ENCODE data around the gene TMEM144.
"Not testable (repeated sequence)": the region's sequence is repeated elsewhere in the genome, so short reads cannot be mapped to it uniquely, and the experiment has no call there.

TMEM144 gene

DNA sequence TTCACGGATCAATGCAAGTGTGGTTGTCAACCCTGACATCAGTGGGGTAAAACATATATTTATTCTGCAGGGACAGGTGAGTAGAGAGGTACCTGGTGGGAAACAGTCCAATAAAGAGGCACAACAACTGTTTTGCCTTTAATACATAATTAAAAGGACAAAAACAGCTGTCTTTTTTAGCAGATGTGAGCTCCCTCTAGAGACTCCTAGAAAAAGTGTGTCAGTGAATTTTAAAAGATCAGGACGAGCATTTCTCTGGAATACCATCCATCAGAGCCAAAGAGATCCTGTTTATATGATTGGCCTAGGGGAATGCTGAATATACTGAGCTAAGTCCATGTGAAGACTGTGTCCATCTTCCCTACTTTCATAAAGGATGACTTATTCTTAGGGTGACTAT lies 58.3 kb downstream of the TMEM144 start:
- no peak for TF ChIP-seq CTCF (IDR thresholded peaks at IDR 0.05; ENCODE audit: extremely low read depth, insufficient read depth, missing control alignments)
- in situ Hi-C loops (cut with MboI; ENCODE audit: low pct_unique_long_range_greater_than_20kb, low sequenced_read_pairs, unreplicated experiment), result loop anchor here (10.0 to 25.0 kb wide), 2 partner anchors 281 to 346 kb away; no protein-coding TSS in a partner anchor
- DNase-seq (ENCODE audit: low spot score), result no peak

GRCh38 chr4:158274636-158275035 lies 64.3 kb downstream of the TMEM144 start:
- in situ Hi-C loops (cut with MboI; ENCODE audit: low pct_unique_long_range_greater_than_20kb, low sequenced_read_pairs, unreplicated experiment), result loop anchor here (25.0 kb wide), 1 partner anchor 287 kb away; no protein-coding TSS in a partner anchor
- TF ChIP-seq CTCF (IDR thresholded peaks at IDR 0.05; ENCODE audit: extremely low read depth, insufficient read depth, missing control alignments), result no peak

DNA sequence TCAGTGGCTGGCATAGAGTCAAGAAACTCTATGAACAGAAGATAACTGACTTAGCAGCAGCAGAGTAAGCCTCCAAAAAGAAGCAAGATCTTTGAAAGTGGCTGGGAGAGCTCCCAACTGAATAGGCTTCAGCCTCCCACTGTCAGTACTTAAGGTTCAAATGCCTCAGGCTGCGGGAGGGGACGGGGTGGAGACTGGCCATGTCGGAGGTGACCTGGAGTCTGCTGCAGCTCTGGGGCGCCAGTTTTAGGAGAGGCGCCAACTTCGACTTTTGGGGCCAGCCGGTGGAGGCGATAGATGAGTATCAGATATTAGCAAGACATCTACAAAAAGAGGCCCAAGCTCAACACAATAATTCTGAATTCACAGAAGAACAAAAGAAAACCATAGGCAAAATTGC lies 67.3 kb downstream of the TMEM144 start:
- DNase-seq (ENCODE audit: low spot score), result no peak
- in situ Hi-C loops (cut with MboI; ENCODE audit: low pct_unique_long_range_greater_than_20kb, low sequenced_read_pairs, unreplicated experiment), result no loop called here
- no peak for TF ChIP-seq CTCF (IDR thresholded peaks at IDR 0.05; ENCODE audit: extremely low read depth, insufficient read depth, missing control alignments)

More at GRCh38 chr4:158274636-158275035, 64.3 kb downstream of the TMEM144 start:
- DNase-seq (ENCODE audit: low spot score), result no peak

DNA sequence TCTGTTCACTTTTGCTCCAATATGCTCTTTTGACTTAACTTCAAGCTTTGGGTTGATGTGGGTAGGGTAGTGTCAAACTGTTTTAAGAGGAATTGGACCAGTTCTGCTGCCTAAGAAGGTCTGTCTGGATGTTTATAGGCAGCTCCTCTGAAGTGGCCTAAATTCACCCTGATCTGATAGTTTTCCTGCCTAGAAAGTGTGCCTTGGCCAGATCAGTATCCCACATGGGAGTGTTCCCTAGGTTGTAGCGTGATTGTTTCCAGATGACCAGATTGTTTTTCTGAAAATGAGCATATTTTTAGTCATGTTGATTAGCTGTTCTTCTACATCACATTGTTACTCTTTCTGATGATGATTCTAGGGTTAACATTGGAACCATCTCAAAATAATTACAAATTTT lies 68.8 kb downstream of the TMEM144 start:
- in situ Hi-C loops (cut with MboI; ENCODE audit: low pct_unique_long_range_greater_than_20kb, low sequenced_read_pairs, unreplicated experiment); DNase-seq (ENCODE audit: low spot score): not testable (repeated sequence)

DNA sequence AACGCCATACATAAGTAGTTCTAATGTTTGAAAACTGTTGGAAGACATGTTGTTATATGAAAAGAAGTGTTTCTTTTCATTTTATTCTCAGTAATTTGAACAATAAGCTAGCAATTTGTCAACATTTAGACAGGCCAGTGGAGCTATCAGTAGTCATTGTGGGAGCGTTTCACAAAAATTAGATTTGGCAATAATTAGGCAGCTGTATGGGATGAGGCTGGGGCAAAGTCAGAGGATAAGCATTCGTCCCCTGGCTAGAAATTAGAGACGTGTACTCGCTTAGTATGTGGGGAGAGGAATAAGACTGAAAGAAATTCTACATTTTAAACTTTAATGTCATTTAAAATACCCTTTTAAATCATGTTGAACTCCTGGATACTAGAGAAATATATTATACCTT lies 70.6 kb downstream of the TMEM144 start:
- TF ChIP-seq CTCF (IDR thresholded peaks at IDR 0.05; ENCODE audit: extremely low read depth, insufficient read depth, missing control alignments), result no peak
- in situ Hi-C loops (cut with MboI; ENCODE audit: low pct_unique_long_range_greater_than_20kb, low sequenced_read_pairs, unreplicated experiment), result no loop called here
- DNase-seq (ENCODE audit: low spot score), result no peak

- in situ Hi-C loops (cut with MboI; ENCODE audit: low pct_unique_long_range_greater_than_20kb, low sequenced_read_pairs, unreplicated experiment), result no loop called here
- TF ChIP-seq CTCF (IDR thresholded peaks at IDR 0.05; ENCODE audit: extremely low read depth, insufficient read depth, missing control alignments), result no peak
- DNase-seq (ENCODE audit: low spot score), result no peak
Observed at GRCh38 chr4:158282252-158282651, 72.0 kb downstream of the TMEM144 start.

- TF ChIP-seq CTCF (IDR thresholded peaks at IDR 0.05; ENCODE audit: extremely low read depth, insufficient read depth, missing control alignments), result no peak
- DNase-seq (ENCODE audit: low spot score), result no peak
- in situ Hi-C loops (cut with MboI; ENCODE audit: low pct_unique_long_range_greater_than_20kb, low sequenced_read_pairs, unreplicated experiment), result no loop called here
Observed at GRCh38 chr4:158285429-158286216, 75.3 kb downstream of the TMEM144 start.
